Measurements from ENCODE around the gene TRIM61. TPM values are rescaled to one million over a fixed set of nuclear protein-coding genes. Genes with fewer than 3 reads are reported as not detected.

The TRIM61 gene
- 1.1 and 1.6 TPM in 2 replicates for total RNA-seq

DNA sequence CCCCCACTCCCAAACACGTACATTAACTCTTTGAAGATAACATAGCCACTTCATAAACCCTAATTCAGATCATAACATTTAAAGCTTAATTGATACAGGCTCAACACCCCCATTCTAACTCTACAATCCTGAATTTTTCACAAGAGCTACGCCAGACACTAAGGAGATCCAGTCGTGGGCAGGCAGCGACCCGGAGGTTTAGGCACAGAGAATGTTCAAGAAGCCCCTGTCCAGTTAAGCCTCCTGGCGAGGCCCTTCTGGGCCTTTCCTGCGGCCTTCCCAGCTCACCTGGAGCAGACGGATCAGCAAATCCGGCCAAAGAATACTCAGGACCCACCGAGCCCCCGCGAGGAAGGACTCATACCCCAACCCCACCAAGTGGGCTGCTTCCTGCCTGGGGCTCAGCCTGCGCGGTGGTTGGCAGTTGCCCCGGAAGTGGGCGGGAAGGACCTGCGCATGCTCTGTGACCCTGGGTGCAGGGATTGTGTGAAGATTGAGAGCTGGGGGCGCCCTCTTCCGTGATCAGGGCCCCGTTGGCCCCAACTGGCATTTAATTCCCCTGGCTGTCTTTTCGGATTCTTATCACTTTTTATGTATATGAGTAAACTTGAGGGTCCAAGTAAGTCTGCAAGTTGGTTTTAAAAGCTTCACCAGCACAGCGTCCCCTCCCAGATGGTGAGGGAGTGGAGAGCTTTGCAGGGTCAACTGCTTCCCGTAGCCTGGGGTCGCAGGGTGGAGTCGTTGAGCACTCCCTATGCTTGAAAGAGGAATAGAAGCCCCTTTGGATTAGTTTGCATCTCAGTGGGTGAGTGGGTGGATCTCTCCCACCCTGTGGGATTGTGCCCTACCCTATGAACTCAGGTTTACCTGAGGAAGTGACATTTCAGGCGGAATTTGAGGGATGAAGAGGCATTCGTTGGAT, at the start of gene TRIM61:
Gene TRIM61 (minus strand): TSS at position 415 of the 922 bp plus-strand sequence. CDS start 7,655 bp downstream, outside the sequence.

Other genes with a start within 250 kb of the TRIM61 start
- gene SMIM31, start 223.5 kb downstream of the TRIM61 start, total RNA-seq, result not detected in 2 replicates
- gene APELA, start 100.5 kb downstream of the TRIM61 start, total RNA-seq, result not detected in 2 replicates
- gene TRIM60, start 54.3 kb upstream of the TRIM61 start, total RNA-seq, result not detected in 2 replicates
- gene TRIM75, start 76.2 kb upstream of the TRIM61 start, total RNA-seq, result not detected in 2 replicates
- gene TMEM192, start 135.2 kb upstream of the TRIM61 start, total RNA-seq, result 1.1 and 2.7 TPM in 2 replicates
- gene KLHL2, start 229.9 kb upstream of the TRIM61 start, total RNA-seq, result 12.6 and 15.3 TPM in 2 replicates